ENCODE measurements around the gene GALNT11.
"Not testable (repeated sequence)": the region's sequence is repeated elsewhere in the genome, so short reads cannot be mapped to it uniquely, and the experiment has no call there.

- not testable (repeated sequence) for TF ChIP-seq POLR2AphosphoS5, POLR2A, TAF1, SPI1, POU2F2 (IDR thresholded peaks at IDR 0.05; ENCODE audit: low read depth, low read length)
These were observed 38.3 kb downstream of the GALNT11 start for GRCh38 chr7:152063821-152064220.

Measured in GM12891 (cell line).